Right lobe of liver (tissue), 4 donors: Measurements from ENCODE around the gene RGS1.

Source experiments
- CTCF ChIP-seq, 4 donors: fragments of 200-600 bp in 3 of 4; fragments of 450-650 bp in 1 of 4; IDR thresholded peaks; one replicate each; pipeline versions ENCODE4 v1.5.1 to v1.8.0; 2016 to 2022; ENCODE audit warnings: antibody characterized with exemption in 4 of 4, mild to moderate bottlenecking in 2 of 4
- POLR2A ChIP-seq: fragments of 450-650 bp; IDR thresholded peaks from one replicate; pipeline ENCODE4 v1.6.1; 2017; ENCODE audit warnings: antibody characterized with exemption, mild to moderate bottlenecking
- donor health status: DM: no; HTN: no; CAD: no.
- donor health status: DM: no; HTN: no; CAD: no.
- donor health status: DM: no; HTN: yes; CAD: no.

GRCh38 chr1:192534666-192535065 is 40.9 kb upstream of the RGS1 start:
- no peak for TF ChIP-seq CTCF (IDR thresholded peaks at IDR 0.05)
- TF ChIP-seq POLR2A: no peak
